NCI-H510A (cell line): ENCODE data around the gene ETNPPL.
"Not testable (repeated sequence)": the region's sequence is repeated elsewhere in the genome, so short reads cannot be mapped to it uniquely, and the experiment has no call there.

ENCODE experiments used
- DNase-seq: peaks from one replicate; lab custom pipeline; 2025; lab: John Stamatoyannopoulos, UW

ETNPPL gene

DNA sequence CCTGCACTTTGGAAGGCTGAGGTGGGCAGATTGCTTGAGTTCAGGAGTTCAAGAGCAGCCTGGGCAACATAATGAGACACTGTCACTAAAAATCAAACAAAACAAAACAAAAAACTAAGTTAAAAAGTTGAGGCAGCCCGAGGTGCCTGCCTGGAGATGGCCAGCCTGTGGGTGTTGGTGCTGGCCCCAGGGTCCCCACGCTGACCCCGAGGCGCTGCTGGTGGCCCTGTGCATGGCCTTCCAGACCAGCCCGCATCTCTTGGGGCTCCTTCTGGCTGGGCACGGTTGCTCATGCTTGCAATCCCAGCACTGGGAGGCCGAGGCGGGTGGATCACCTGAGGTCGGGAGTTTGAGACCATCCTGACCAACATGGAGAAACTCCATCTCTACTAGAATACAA lies 4.4 kb downstream of the ETNPPL start:
- DNase-seq: no peak

GRCh38 chr4:108754327-108754726 lies 8.5 kb downstream of the ETNPPL start:
- no peak for DNase-seq

DNA sequence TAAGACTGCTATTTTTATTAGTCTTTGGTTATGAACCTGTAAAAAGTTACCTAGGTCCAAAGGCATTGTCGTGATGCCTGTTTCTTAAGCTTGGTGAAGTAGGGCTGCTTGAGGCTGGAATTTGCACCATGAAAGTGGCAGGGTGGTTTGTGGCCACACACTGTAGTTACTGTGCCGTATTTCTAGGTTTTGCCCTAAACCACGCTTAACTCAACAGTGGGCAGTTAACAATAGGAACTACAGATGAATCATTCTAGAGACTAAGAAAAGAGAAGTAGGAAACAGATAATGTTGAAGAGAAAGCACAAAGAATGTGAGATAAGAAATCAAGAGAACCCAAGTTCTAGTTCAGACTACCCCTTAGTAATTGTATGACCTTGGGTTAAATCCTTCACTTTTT lies 11.5 kb downstream of the ETNPPL start:
- DNase-seq: no peak

DNA sequence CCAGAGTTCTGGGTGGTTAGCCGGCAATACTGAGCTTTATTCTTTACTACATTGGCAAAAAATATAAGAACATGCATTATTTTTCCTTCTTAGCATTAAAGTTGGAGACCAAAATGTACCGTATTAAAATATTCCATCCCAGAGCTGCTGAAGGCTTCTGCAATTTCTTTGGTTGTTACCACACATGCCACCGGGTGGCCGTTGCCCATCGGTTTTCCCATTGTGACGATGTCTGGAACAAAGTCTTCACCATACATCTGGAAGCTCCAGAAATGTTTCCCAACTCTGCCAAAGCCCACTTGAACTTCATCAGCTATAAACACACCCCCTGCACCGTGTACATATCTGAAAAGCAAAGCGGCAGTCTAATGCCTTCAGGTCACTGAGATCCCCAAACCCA lies 13.7 kb downstream of the ETNPPL start:
- DNase-seq: no peak

- no peak for DNase-seq
These were observed 16.3 kb downstream of the ETNPPL start for GRCh38 chr4:108746511-108746910.

- DNase-seq: no peak
These were observed 18.5 kb downstream of the ETNPPL start for GRCh38 chr4:108744307-108744706.

GRCh38 chr4:108742451-108743420 lies 20.1 kb downstream of the ETNPPL start:
- no peak for DNase-seq

DNA sequence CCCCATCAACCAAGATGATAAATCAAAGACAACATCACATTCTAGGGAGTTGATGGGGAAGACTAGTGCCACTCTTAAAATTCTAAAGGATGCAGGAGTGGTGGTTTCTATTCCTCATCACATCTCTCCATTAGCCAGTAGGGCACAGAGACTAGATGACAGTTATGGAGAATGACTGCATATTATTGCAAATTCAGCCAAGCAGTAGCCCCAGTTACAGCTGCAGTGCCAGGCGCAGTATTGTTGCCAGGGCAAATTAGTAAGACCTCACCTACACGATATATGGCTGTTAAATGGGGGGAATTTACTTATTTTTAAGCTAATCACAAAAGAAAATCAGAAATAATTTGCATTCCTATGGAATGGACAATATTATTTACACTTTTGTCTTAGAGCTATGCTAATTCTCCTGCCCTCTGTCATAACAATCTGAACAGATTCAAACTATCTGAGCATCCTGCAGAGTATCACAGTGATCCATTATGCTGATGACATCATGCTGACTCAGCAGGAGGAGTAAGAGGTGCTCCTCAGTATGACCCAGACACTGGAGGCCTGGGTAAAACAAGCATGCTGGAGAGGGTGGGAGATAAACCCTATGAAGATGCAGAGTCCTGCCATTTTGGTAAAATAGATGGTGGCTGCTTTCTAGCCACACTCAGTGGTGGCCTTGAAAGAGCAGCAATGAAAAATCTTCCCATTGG lies 24.7 kb downstream of the ETNPPL start:
- no peak for DNase-seq

DNA sequence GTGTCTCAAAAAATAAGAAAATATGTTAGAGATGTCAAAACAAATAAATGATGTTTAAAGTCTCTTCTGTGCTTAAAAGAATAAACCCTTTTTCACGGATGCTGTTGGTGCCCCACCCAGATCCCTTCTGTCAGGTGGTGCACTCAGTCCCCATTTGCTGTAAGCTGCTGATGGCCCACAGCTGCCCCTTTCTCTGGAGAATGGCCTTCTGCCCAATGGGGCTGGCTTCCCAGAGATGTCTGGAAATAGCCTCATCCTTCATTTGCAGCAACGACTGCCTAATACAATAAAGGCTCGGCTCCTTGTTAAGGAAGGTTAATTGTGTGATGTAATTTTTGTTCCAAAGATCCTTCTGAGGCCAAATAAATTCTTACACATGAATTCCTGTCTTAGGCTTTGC lies 31.8 kb downstream of the ETNPPL start:
- no peak for DNase-seq

DNA sequence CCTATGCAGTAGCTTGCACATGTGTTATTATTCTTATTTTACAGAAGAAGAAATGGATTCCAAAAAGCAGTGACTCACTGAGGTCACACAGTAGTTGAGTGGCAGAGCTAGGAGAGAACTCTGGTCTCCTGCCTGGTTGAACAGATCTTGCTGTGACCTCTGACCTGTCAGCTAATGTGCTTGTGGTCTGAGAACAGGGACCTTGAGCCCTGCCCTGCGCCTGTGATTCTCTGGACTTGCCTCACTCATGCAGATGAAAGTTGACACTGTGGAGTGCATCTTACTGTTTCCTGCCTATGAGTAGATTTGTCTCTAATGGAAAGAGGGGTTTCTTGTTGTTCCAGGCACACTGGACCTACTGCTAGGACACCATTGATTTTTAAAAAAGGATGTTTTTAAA lies 32.3 kb downstream of the ETNPPL start:
- DNase-seq: no peak

DNA sequence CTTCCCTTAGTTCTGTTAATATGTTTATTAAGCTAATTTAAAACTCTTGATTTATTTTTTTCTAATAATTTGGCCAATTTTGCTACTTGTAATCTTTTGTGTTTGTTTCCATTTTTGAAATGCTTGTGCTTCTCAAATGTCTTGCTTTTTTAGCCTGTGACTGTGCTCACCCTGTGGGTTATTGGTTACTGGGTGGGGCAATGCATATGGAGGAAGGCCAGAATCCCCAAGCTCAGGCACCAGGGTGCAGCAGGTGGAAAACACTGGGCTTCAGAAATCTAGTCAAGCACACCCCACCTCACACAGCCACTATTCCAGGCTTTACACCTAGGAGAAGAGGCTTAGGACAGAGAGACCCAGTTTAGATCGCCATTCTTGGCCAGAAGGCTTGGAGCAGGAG lies 33.1 kb downstream of the ETNPPL start:
- DNase-seq: no peak

DNA sequence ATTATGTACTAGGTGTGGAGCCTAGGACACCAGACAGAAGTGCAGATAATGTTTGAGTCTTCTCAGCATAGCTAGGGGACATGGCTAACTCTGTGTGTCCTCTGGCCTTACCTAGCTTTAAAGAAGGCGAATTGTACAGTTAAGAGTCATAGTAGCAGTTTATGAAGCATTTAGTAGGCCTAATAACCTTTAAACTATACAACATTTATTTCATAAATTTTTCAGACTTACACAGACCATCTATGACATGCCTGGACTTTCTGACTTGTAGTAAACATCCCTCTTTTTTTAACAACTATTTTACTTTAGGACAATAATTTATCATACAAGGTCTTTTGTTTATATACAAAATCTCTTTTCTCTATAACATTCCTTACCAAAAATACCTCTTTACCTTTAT lies 37.4 kb downstream of the ETNPPL start:
- no peak for DNase-seq

- DNase-seq: no peak
These were observed 45.5 kb downstream of the ETNPPL start for GRCh38 chr4:108717386-108717785.

DNA sequence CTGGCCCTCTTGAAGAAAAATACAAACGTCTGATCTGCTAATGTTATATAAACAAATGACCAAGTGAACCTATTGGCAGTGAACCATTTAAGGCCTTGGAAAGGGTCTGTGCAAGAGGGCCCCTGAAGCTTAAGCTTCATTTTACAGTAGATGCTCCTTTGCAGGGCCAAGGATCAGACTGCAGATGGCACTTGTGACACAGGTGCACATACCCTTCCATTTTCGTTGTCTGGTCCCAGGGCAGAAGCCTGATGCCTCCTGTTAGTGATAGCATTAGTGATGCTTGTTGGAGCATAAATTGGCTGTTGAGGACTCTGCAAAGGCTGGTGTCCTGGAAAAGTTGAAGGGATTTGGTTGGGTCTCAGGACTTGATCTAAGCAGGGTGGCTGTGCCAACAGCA lies 46.5 kb downstream of the ETNPPL start:
- DNase-seq: no peak

DNA sequence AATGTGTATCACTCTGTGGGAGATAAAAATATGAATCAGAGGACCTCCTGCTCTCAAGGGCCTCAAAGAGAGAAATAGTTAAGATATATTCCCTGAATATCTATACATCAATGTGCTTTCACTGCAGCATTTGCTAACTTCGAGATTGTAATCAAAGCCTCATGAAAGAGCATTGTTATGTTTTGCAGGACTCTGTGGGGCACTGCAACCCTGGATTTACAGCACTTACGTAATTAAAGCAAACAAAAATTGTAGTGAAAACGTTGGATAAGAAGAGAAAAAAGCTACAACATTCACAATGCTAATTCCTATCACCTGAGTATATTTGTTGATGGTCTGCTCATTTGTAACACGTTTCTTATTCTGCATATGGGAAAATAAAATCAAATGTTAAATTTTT lies 48.0 kb downstream of the ETNPPL start:
- DNase-seq: no peak

- not testable (repeated sequence) for DNase-seq
These were observed 52.3 kb downstream of the ETNPPL start for GRCh38 chr4:108710578-108710977.

DNA sequence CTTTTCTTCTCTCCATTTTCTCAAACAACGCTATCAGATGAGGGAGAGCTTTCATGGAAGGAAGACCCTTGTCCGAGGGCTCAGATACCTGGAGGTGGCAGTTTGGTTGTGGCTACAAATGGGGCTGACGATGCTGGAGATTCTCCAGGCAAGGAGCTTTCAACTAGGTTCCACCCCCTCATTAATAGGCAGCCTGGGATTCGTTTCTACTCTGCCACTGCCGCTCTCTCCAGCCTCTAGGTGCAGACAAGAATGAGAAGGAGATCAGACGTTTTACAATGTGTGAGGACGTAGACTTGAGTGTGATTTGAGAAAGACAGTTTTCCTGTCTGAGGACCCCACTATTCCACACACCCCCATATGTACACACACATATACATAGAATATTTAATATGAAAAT lies 53.1 kb downstream of the ETNPPL start:
- no peak for DNase-seq

- no peak for DNase-seq
These were observed 53.6 kb downstream of the ETNPPL start for GRCh38 chr4:108709234-108709633.

- DNase-seq: no peak
These were observed 56.6 kb downstream of the ETNPPL start for GRCh38 chr4:108706289-108706688.

- no peak for DNase-seq
These were observed 58.9 kb downstream of the ETNPPL start for GRCh38 chr4:108703966-108704365.

DNA sequence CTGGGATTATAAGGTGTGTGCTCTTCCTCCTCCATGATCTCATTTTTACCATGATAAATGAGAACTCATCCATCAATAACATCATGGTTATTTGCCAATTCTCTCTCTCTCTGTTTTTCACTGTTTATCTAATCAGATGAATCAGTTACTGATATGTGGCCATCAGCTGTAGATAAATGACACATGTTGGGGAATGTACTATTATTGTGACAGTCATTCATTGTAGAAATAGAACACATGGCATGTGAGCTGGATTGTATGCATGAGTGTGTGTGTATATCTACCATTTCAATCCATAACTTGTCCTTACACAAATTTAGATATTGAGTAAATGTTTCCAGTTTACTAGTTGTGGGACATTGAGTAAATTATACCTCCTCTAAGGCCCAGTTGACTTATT lies 59.5 kb downstream of the ETNPPL start:
- no peak for DNase-seq

DNA sequence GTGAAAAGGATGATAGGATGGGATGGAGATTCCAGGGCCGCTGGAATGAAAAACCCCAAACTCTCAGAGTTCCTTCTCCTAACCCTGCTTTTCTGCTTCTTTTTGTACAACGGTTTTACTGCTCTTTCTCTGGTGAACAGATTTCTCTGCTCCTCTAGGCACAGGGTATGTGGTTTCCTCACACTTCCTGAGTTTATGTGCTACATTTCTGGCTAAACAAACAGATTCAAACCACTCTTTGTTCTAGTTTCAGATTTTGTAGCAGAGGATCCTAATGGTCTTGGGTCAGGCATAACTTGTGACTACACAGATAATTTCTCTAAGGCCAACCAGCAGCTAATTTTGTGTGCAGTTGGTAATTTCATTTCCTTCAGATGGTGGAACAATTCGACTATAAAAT lies 59.9 kb downstream of the ETNPPL start:
- DNase-seq: no peak

- no peak for DNase-seq
These were observed 62.6 kb downstream of the ETNPPL start for GRCh38 chr4:108700081-108700757.
